HG02763 (cell line): ENCODE data around the gene KCNK10.

Experiments
- ATAC-seq: cut with Tn5 transposase; IDR thresholded peaks from one replicate; pipeline ENCODE4 v1.9.1; 2021; ENCODE audit warnings: mild to moderate bottlenecking, moderate library complexity; ENCODE audit not compliant: unreplicated experiment

The KCNK10 gene

DNA sequence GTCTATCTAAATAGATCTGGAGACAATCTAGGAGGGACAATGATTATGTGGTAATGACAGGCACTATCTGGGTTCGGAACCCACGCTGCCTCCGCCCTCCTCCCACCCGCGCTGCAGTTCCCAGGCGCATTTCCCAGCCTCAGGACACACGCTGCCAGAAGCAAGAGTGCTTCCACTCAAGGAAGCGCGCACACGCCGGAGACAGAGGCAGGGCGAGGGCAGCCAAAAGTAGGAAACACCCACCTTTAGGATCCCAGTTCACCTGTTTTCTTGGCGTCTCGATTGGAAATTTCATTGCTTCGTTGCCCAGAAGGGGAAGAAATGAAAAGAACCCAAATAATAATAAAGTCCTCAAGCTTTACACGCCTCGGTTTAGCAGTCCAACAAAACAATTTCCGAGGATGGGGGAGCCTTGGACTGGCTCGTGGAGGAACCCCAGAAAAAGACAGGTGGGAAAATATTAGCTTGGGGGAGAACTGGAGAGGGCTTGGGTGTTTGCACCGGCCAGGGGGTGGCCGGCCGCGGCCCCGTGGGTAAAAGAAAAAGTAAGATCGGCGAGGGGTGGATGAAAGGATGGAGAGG is 474 bp downstream of the KCNK10 start:
- no peak for ATAC-seq

DNA sequence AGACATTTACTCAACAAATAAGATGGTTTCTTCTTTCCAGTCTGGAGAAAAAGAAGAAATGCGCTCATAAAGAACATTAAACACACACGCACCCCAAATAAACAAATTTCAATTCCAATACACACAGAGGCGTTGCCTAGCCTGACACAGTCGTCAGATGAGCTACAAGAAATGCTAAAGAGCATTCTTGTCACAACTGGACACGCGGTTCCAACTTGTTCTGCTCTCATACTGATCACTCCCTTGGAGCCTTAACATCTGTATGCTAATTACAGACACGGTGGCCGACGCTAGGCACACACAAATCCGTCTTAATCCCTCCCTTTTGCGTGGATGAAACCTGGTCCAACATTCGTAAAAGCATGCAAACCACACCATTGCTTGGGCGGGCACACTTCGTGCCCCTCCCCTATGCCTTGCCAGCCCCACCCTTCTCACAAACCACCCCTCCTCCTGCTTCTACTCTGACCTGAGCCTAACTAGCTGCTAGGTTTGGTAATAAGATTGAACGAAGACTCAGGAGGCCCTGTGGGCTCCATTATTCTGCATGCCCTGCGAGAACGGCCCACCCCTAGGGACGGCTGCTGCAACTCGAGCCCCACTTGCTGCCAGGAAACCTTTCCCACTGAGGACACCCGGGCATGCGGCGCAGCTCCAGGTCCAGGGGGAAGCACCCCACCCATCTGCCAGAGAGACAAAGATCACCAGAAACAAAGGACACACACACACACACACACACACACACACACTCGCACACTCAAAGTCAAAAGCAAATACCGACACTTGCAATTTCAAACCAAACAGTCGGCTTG is 1.2 kb downstream of the KCNK10 start:
- ATAC-seq: no peak

- ATAC-seq: no peak
Measured at GRCh38 chr14:88318406-88318805, 4.7 kb downstream of the KCNK10 start.

DNA sequence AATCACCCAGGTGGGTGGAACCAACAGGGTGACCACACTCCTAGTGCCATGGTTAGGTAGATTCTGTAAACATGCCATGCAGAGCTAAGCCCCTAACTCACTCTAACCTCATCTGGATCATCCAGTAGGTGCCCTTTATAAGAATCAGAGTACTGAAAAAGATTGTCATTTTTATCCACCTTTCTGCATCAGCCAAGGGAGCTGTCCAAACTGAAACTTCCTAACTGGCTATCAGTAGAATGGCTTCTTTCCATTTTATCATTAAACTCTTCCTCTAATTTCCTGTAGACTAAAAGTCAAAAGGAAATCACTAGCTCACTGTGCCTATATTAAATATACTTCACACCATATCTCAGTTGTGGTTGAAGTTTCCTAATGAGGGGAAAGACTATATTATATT is 6.5 kb downstream of the KCNK10 start:
- ATAC-seq: no peak

DNA sequence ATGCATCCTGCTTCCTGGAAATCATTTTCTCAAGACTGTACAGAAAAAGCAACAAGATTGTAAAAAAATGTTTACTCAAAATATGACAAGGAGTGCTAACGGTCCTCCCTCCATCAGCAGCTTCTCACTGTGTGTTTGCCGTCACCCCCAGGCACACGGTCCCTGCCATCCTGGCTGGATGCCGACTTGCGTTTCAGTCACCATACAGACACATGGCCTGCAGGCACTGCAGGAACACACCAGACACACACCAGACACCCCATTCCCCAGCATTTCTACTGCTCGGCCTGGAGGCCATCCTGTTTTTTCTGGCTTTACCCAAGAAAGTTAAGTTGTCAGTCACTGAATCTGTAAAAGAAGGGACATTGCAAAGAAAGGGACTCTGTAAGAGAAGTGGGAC is 10.8 kb downstream of the KCNK10 start:
- no peak for ATAC-seq

GRCh38 chr14:88311780-88312179 is 11.3 kb downstream of the KCNK10 start:
- no peak for ATAC-seq

GRCh38 chr14:88310449-88310848 is 12.6 kb downstream of the KCNK10 start:
- no peak for ATAC-seq

GRCh38 chr14:88310021-88310420 is 13.0 kb downstream of the KCNK10 start:
- ATAC-seq: no peak

- ATAC-seq: no peak
Measured at GRCh38 chr14:88305528-88306322, 17.3 kb downstream of the KCNK10 start.

DNA sequence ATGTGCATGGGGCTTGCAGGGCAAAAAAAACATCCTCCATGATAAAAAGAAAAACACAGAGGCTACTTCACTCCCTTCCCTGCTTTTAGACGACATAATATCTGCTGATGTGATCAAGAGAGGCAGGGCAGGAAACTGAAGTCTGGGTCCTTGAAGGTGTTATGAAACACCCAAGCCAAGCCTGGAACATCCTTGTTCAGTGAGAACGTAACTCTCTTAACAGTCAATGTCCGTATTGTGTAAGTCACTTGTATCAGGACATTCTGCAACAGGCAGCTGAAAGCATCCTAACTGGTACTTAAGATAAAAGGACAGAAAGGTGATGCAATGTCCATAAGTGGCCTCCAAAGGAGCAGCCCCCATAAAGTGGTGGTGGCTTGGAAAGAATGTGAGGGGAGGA is 20.0 kb downstream of the KCNK10 start:
- ATAC-seq: no peak

DNA sequence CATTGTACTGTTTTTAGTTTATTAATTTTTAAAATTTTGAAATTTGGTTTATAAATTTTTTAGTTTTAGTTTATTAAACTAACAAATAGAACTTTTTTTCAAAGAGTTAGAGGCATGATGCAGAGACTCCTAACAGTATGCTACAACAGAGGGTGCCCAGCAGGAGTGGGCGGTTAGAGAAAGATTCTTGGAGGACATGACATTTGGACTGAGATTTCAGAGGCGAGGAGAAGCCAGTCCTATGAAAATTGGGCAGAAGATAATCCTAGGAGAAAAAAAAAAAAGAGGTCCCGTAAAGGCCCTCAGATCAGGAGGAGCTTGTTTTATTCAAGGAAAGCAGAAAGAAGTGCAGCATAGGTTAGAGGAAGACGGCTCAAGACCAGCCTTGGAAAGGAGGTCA is 21.7 kb downstream of the KCNK10 start:
- ATAC-seq: no peak

GRCh38 chr14:88300817-88301216 is 22.3 kb downstream of the KCNK10 start:
- ATAC-seq: no peak

- ATAC-seq: peak; percentile 54
Measured at GRCh38 chr14:88299865-88300530, 23.1 kb downstream of the KCNK10 start.

DNA sequence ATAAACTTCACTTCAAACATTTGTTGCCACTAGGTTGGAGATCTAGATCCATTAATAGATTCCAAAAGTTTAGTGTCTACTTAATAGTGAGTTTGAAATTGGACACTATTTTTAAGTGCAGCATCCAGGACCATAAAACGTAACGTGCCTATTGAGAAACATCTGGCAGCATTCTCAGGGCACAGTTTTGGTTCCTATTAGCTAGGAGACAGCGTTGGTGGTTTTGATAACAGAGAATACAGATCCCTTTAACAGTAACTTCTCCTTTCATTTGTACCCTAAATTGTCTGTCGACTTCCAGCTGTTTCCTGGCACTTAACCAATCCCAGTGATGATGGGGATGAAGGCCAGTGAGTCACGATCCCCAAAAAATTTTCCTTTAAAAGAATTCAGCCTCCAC is 25.8 kb downstream of the KCNK10 start:
- no peak for ATAC-seq

- no peak for ATAC-seq
Measured at GRCh38 chr14:88296351-88296750, 26.7 kb downstream of the KCNK10 start.

GRCh38 chr14:88289996-88290395 is 33.1 kb downstream of the KCNK10 start:
- no peak for ATAC-seq

DNA sequence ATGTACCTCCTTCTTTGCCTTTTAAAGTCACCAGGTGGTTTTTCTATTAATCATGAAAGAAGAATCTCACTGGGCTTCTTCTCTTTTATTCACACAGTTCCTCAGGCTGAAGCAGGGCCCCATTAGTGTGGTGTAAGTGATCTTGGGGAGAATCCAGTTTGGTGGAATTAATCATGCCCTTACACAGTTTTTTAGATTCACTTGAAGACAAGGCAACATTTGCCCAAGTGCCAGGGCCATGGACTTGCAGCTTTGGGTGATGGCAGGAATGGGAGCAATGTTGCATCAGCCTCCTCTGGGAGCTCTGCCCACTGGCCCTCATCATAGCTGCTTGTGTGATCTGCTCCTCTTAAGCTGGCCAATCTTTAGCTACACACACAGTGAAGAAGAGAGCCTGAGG is 33.8 kb downstream of the KCNK10 start:
- ATAC-seq: no peak

- ATAC-seq: no peak
Measured at GRCh38 chr14:88286309-88286708, 36.8 kb downstream of the KCNK10 start.

DNA sequence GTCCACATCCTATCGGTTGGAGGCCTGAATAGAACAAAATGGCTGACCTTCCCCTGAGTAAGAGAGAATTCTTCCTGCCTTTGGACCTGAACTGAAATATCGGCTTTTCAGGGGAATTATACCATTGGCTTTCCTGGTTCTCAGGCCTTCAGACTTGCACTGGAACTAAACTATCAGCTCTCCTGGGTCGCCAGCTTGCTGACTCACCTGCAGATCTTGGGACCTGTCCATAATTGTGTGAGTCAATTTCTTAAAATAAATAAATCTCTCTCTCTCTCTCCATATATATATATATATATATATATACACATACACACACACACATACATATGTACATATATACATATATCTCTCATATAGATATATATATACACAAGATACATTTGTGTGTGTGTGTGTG is 41.6 kb downstream of the KCNK10 start:
- no peak for ATAC-seq

GRCh38 chr14:88276923-88277596 is 46.0 kb downstream of the KCNK10 start:
- ATAC-seq: no peak
